ENCODE data around the gene ISCA1. TPM values are rescaled to one million over a fixed set of nuclear protein-coding genes. Genes with fewer than 3 reads are reported as not detected.

ISCA1 gene
- total RNA-seq, 3 donors from 2014 or later, result 35.7 to 53.1 (median 38.3) TPM

- intact Hi-C loops (cut with DNase I; ENCODE audit: low total_unique reads), result no loop called here
These were observed 51.5 kb downstream of the ISCA1 start for GRCh38 chr9:86230858-86231257.

GRCh38 chr9:86222667-86223066, 59.7 kb downstream of the ISCA1 start:
- no peaks in the 10 kb centered on the region for H3K4me1 ChIP-seq
- H3K27me3 ChIP-seq, result no peaks in the 10 kb centered on the region
- H3K27ac ChIP-seq, result no peak overlapping the region
- DNase-seq (ENCODE audit: low spot score in 2 of 2), result no peak
- TF ChIP-seq POLR2A (IDR thresholded peaks at IDR 0.05), result no peak
- no peak for TF ChIP-seq CTCF (IDR thresholded peaks at IDR 0.05)
- no peak for TF ChIP-seq POLR2AphosphoS5 (IDR thresholded peaks at IDR 0.05)
- H3K4me3 ChIP-seq, result no peak overlapping the region
- no peaks in the 10 kb centered on the region for H3K36me3 ChIP-seq
- intact Hi-C loops (cut with DNase I; ENCODE audit: low total_unique reads), result no loop called here
- H3K9me3 ChIP-seq, result no peaks in the 10 kb centered on the region

More at GRCh38 chr9:86230858-86231257, 51.5 kb downstream of the ISCA1 start:
- TF ChIP-seq POLR2A (IDR thresholded peaks at IDR 0.05), result no peak
- Histone ChIP-seq H3K9me3 (no peaks in the 10 kb centered on the region), H3K4me3 (no peak overlapping the region), H3K36me3 (no peaks in the 10 kb centered on the region), H3K4me1 (no peaks in the 10 kb centered on the region), H3K27ac (no peak overlapping the region), H3K27me3 (no peaks in the 10 kb centered on the region)
- DNase-seq (ENCODE audit: low spot score in 2 of 2), result no peak

DNA sequence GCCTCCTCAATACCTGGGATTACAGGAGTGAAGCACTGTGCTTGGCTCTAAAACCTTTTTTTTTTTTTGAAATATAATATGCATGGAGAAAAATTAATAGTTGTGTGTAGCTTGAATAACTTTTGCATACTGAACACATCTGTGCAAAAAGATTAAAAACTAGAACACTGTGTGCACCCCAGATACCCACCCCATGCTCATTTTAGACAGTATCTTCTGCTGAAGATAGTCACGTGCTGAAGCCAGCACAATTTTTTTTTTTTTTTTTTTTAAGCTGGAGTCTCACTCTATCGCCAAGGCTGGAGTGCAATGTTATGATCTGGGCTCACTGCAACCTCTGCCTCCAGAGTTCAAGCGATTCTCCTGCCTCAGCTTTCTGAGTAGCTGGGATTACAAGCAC, 62.7 kb downstream of the ISCA1 start:
- Histone ChIP-seq H3K27ac (no peak overlapping the region), H3K4me1 (no peaks in the 10 kb centered on the region), H3K4me3 (no peak overlapping the region), H3K27me3 (no peaks in the 10 kb centered on the region), H3K36me3 (no peaks in the 10 kb centered on the region), H3K9me3 (no peaks in the 10 kb centered on the region)
- no peak for TF ChIP-seq POLR2A (IDR thresholded peaks at IDR 0.05)
- TF ChIP-seq POLR2AphosphoS5 (IDR thresholded peaks at IDR 0.05), result no peak
- no peak for TF ChIP-seq CTCF (IDR thresholded peaks at IDR 0.05)
- intact Hi-C loops (cut with DNase I; ENCODE audit: low total_unique reads), result no loop called here
- DNase-seq (ENCODE audit: low spot score in 2 of 2), result no peak

DNA sequence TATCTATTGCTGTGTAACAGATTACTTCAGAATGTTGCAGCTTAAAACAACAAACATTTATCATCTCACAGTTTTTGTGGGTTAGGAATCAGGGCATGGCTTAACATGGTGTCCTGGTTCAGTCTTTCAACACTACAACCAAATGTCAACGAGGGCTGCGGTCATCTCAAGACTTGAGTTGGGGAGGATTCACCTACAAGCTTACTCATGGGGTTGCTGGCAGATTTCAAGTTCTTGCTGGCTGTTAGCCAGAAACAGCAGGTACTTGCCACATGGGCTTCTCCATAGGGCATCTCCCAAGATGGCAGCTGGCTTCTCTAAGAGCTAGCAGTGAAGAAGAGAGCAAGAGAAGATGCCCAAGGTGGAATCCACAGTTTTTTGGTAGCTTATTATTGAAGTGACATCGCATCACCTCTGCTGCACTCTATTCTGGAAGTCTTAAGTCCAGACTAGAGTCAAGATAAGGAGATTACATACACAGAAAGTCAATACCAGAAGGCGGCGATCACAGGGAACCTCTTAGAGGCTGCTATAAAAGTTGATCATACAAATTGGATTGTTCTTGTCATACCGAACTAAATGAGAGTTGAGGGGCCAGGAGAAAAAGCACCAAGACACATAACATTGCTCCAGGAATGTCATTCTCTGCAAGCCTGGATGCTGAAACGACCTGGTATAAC, 65.1 kb downstream of the ISCA1 start:
- no peak for DNase-seq (ENCODE audit: low spot score in 2 of 2)
- Histone ChIP-seq H3K36me3 (no peaks in the 10 kb centered on the region), H3K4me1 (no peaks in the 10 kb centered on the region), H3K9me3 (no peaks in the 10 kb centered on the region), H3K27me3 (no peaks in the 10 kb centered on the region), H3K27ac (no peak overlapping the region), H3K4me3 (no peak overlapping the region)
- TF ChIP-seq CTCF (IDR thresholded peaks at IDR 0.05), result no peak
- no peak for TF ChIP-seq POLR2AphosphoS5 (IDR thresholded peaks at IDR 0.05)
- no peak for TF ChIP-seq POLR2A (IDR thresholded peaks at IDR 0.05)
- intact Hi-C loops (cut with DNase I; ENCODE audit: low total_unique reads), result no loop called here

Other genes starting within 250 kb of the ISCA1 start
- gene GOLM1, start 183.0 kb downstream of the ISCA1 start, total RNA-seq, result 10 to 100 TPM; 17.1 to 45.6 (median 41.0) TPM
- gene C9orf153, start 22.9 kb downstream of the ISCA1 start, total RNA-seq, result under 1 TPM; 0.59 to 0.80 (median 0.66) TPM
- 10 to 100 TPM; 59.5 to 95.4 (median 65.2) TPM for gene TUT7, start 71.9 kb upstream of the ISCA1 start, total RNA-seq

Data from breast epithelium (tissue), 4 donors.